Gastroesophageal sphincter (tissue), 3 donors: Measurements from ENCODE around the gene EIF4B.

Experiments used
- EP300 ChIP-seq: sonication (generic); formaldehyde crosslinking; IDR thresholded peaks from one replicate; pipeline ENCODE4 v1.6.1; 2017; ENCODE audit warnings: antibody characterized with exemption, mild to moderate bottlenecking
- POLR2AphosphoS5 ChIP-seq: sonication (generic); formaldehyde crosslinking; IDR thresholded peaks from one replicate; pipeline ENCODE4 v1.6.1; 2017; ENCODE audit warnings: antibody characterized with exemption
- TF ChIP-seq, protein P1 (sequence below), 4 experiments: fragments of 200-600 bp in 2 of 4; fragments of 450-650 bp in 2 of 4; sonication (generic) in 1 of 4; IDR thresholded peaks; one replicate each; pipeline ENCODE4 v1.5.1; 2017 to 2019; ENCODE audit warnings: antibody characterized with exemption in 4 of 4, mild to moderate bottlenecking in 2 of 4, moderate library complexity in 2 of 4

DNA sequence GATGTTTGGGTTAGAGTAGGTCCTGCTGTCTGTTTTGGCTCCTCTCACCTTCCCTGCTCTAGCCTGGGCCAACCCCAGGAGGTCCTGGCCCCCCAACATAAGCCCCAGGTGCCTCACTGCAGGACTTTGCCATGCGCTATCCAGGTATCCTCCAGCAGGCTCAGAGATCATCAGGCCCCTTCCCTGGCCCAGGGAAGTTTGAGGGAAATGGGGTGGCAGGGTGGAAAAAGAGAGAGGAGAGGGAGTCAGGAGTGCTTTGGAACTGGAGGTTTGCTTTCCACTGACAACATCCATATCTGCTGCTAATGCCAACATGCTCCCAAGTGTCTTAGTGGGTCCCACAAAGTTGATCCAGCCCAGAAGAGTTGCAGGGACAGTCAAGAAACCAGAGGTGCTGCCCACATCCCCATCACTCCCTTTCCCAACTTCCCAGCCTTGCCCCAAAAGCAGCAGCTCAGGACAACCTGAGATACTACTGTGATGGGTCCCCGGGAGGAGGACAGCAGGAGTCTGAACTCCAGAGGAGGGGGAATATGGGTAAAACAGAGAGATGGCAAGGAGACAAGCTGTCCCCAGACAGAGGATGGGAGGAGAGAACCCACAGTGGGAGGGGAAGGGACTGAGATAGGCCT lies 44.3 kb downstream of the EIF4B start:
- no peak for TF ChIP-seq EP300
- no peak for TF ChIP-seq POLR2AphosphoS5
- TF ChIP-seq, protein P1, sequence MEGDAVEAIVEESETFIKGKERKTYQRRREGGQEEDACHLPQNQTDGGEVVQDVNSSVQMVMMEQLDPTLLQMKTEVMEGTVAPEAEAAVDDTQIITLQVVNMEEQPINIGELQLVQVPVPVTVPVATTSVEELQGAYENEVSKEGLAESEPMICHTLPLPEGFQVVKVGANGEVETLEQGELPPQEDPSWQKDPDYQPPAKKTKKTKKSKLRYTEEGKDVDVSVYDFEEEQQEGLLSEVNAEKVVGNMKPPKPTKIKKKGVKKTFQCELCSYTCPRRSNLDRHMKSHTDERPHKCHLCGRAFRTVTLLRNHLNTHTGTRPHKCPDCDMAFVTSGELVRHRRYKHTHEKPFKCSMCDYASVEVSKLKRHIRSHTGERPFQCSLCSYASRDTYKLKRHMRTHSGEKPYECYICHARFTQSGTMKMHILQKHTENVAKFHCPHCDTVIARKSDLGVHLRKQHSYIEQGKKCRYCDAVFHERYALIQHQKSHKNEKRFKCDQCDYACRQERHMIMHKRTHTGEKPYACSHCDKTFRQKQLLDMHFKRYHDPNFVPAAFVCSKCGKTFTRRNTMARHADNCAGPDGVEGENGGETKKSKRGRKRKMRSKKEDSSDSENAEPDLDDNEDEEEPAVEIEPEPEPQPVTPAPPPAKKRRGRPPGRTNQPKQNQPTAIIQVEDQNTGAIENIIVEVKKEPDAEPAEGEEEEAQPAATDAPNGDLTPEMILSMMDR (IDR thresholded peaks at IDR 0.05) = no peak
